ENCODE measurements around the gene CLTCL1.

GRCh38 chr22:19175026-19175601 lies 116.4 kb downstream of the CLTCL1 start:
- TF ChIP-seq CTCF (IDR thresholded peaks at IDR 0.05) (no peak), EZH2 (IDR thresholded peaks at IDR 0.05; ENCODE audit: borderline replicate concordance, insufficient read depth, low read depth, low read length, poor library complexity, severe bottlenecking) (no peak)

Data from B cell (primary cell).